SK-N-MC (cell line): Measurements from ENCODE around the gene MESD.

Source experiments
- DNase-seq: peaks from one replicate; pipeline ENCODE4 v3.0.0-alpha.2; 2011; ENCODE audit warnings: low read depth, low spot score
- H3K27ac ChIP-seq: fragments of 200-600 bp; sonication (generic); 2 replicates; pipeline ENCODE4 v1.5.1; 2016; ENCODE audit warnings: mixed run types
- H3K36me3 ChIP-seq: fragments of 200-600 bp; sonication (generic); 2 replicates; pipeline ENCODE4 v1.6.1; 2017; ENCODE audit warnings: antibody characterized with exemption, low read length, mixed read lengths; ENCODE audit not compliant: insufficient read depth
- H3K4me3 ChIP-seq: fragments of 200-600 bp; sonication (generic); 2 replicates; pipeline ENCODE4 v1.5.1; 2016
- H3K9ac ChIP-seq: fragments of 200-600 bp; sonication (generic); 2 replicates; pipeline ENCODE4 v1.8.0; 2017; ENCODE audit warnings: mixed run types, mixed read lengths; ENCODE audit not compliant: insufficient read length
- H3K9me3 ChIP-seq: fragments of 200-600 bp; sonication (generic); 2 replicates; pipeline ENCODE4 v1.6.1; 2017; ENCODE audit warnings: low read depth, mild to moderate bottlenecking, antibody characterized with exemption, low read length, moderate library complexity, mixed read lengths
- EZH2 ChIP-seq: fragments of 200-600 bp; sonication (generic); IDR thresholded peaks from one replicate; pipeline ENCODE4 v1.6.1; 2017; ENCODE audit warnings: antibody characterized with exemption
- FOXP2 ChIP-seq: optimal IDR thresholded peaks from 2 replicates; pipeline ENCODE3; 2011; ENCODE audit warnings: mild to moderate bottlenecking, moderate library complexity; ENCODE audit not compliant: insufficient read depth; ENCODE audit errors: extremely low read length, control extremely low read depth
- POLR2AphosphoS5 ChIP-seq: IDR thresholded peaks from 2 replicates; pipeline ENCODE4 v1.6.1; 2012; ENCODE audit warnings: mild to moderate bottlenecking, low read depth, low read length, borderline replicate concordance

Gene MESD

GRCh38 chr15:80932513-80932815 is 57.2 kb downstream of the MESD start:
- H3K9ac ChIP-seq, result no peak overlapping the region
- no peak overlapping the region for H3K27ac ChIP-seq
- DNase-seq, result no peak
- TF ChIP-seq EZH2, result no peak
- no peak for TF ChIP-seq POLR2AphosphoS5
- no peak for TF ChIP-seq FOXP2
- no peaks in the 10 kb centered on the region for H3K9me3 ChIP-seq
- H3K4me3 ChIP-seq, result no peak overlapping the region
- no peaks in the 10 kb centered on the region for H3K36me3 ChIP-seq

DNA sequence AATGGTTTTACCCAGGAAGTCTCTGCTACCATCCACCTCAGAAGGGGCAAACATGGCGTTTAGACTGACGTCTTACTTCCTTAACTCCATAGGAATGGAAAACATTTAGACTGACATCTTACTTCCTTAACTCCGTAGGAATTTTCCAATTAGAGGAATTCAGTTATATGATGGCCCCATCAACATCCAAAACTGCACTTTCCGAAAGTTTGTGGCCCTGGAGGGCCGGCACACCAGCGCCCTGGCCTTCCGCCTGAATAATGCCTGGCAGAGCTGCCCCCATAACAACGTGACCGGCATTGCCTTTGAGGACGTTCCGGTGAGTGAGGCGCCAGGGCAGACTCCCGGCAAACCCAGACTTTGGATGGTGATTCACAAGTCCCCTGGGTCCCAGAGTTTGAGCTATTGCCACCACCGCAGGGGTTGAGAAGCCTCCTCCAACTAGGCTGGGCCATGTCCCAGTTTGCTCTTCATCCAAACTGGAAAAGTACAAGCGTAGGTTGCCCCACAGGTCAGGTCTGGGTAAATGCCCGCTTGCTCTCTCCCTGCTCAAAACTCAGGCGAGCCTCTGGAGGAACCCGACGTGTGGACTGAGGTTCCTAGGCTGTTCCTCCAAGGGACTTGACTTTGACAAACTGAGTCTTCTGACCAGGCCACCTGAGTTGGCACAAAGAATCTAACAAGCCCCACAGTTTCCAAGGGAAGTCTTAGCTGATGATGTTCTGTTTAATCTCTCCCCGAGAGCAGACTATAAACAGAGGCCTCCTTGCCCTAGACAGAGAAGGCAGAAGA is 57.7 kb downstream of the MESD start:
- no peak for TF ChIP-seq FOXP2
- no peak for DNase-seq
- H3K9me3 ChIP-seq, result no peaks in the 10 kb centered on the region
- H3K36me3 ChIP-seq, result no peaks in the 10 kb centered on the region
- no peak overlapping the region for H3K27ac ChIP-seq
- H3K4me3 ChIP-seq, result no peak overlapping the region
- no peak overlapping the region for H3K9ac ChIP-seq

DNA sequence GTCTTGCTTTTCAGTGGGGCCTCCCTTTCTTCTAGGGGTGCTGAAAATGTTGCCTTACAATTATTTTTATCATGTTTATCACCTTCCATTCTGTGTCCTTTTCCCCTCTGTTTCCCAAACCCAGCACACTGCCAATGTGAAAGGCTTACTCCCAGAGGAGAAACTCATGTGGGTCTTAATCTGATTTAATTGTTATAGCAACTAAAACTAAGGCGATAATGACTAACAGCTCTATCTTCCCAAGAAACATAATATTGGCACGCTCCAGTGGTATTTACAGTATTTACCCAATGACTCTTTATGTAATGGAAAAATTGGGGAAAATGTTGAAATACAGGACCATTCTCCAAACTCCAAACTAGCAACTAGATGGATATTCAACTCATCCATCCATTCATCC is 58.4 kb downstream of the MESD start:
- Histone ChIP-seq H3K36me3 (no peaks in the 10 kb centered on the region), H3K9ac (no peak overlapping the region), H3K27ac (no peak overlapping the region), H3K9me3 (no peaks in the 10 kb centered on the region), H3K4me3 (no peak overlapping the region)
- TF ChIP-seq EZH2 (no peak), FOXP2 (no peak), POLR2AphosphoS5 (no peak)
- no peak for DNase-seq

DNA sequence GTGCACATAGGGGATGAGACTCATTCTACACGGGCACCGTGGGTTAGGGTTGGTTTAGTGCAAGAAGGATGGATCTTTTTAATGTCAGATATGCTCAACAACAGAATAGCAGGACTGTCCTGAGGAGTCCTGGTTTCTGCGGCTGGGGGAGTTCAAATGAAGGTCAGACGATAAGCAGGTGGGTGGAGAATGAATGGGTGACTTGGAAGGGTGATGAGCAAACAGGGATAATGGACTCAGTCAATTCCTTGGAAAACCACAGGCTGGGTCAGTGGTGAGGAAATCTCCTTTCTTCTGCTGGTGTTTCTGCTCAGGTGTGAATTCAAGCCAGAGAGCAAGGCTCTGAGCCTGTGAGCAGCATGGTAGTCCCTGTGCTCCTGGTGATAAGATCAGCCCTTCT is 59.9 kb downstream of the MESD start:
- Histone ChIP-seq H3K36me3 (no peaks in the 10 kb centered on the region), H3K9ac (no peak overlapping the region), H3K27ac (no peak overlapping the region), H3K9me3 (no peaks in the 10 kb centered on the region), H3K4me3 (no peak overlapping the region)
- no peak for DNase-seq
- TF ChIP-seq EZH2 (no peak), FOXP2 (no peak)

GRCh38 chr15:80929225-80929624 is 60.4 kb downstream of the MESD start:
- Histone ChIP-seq H3K9me3 (no peaks in the 10 kb centered on the region), H3K9ac (no peak overlapping the region), H3K36me3 (no peaks in the 10 kb centered on the region), H3K4me3 (no peak overlapping the region), H3K27ac (no peak overlapping the region)
- TF ChIP-seq EZH2, result no peak
- no peak for TF ChIP-seq POLR2AphosphoS5
- TF ChIP-seq FOXP2, result no peak
- DNase-seq, result no peak

GRCh38 chr15:80926126-80926525 is 63.5 kb downstream of the MESD start:
- DNase-seq, result no peak
- Histone ChIP-seq H3K9ac (no peak overlapping the region), H3K4me3 (no peak overlapping the region), H3K27ac (no peak overlapping the region), H3K9me3 (no peaks in the 10 kb centered on the region), H3K36me3 (no peaks in the 10 kb centered on the region)
- TF ChIP-seq EZH2 (no peak), POLR2AphosphoS5 (no peak), FOXP2 (no peak)

DNA sequence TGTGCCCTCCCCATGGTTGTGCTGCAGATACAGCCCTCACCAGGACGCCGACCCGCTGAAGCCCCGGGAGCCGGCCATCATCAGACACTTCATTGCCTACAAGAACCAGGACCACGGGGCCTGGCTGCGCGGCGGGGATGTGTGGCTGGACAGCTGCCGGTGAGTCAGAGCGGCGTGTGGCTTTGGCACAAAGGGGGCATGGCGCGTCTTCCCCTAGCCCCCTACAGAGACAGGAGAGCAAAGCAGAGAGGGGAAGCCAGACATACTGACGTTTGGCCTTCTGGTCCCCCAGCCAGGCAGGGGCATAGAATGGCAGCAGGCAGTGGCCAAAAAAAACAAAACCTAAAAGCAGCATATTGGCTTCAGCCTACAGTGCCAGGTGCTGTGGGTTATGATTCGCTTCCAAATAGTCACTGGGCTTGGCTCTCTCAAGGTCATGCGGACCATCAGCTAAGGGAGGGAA is 64.0 kb downstream of the MESD start:
- no peak overlapping the region for H3K27ac ChIP-seq
- no peaks in the 10 kb centered on the region for H3K9me3 ChIP-seq
- no peak overlapping the region for H3K9ac ChIP-seq
- no peak for DNase-seq
- H3K36me3 ChIP-seq, result no peaks in the 10 kb centered on the region
- no peak overlapping the region for H3K4me3 ChIP-seq
- TF ChIP-seq POLR2AphosphoS5, result no peak
- no peak for TF ChIP-seq FOXP2
- TF ChIP-seq EZH2, result no peak

- Histone ChIP-seq H3K36me3 (no peaks in the 10 kb centered on the region), H3K9ac (no peak overlapping the region), H3K27ac (no peak overlapping the region), H3K9me3 (no peaks in the 10 kb centered on the region), H3K4me3 (no peak overlapping the region)
- TF ChIP-seq POLR2AphosphoS5 (no peak), EZH2 (no peak), FOXP2 (no peak)
- DNase-seq, result no peak
Observed at GRCh38 chr15:80924278-80924677, 65.3 kb downstream of the MESD start.

- TF ChIP-seq FOXP2 (no peak), EZH2 (no peak), POLR2AphosphoS5 (no peak)
- Histone ChIP-seq H3K36me3 (no peaks in the 10 kb centered on the region), H3K9me3 (no peaks in the 10 kb centered on the region)
Observed at GRCh38 chr15:80923668-80924067, 66.0 kb downstream of the MESD start.

More at GRCh38 chr15:80923668-80924067, 66.0 kb downstream of the MESD start:
- Histone ChIP-seq H3K4me3 (no peak overlapping the region), H3K27ac (no peak overlapping the region), H3K9ac (no peak overlapping the region)
- no peak for DNase-seq
